ENCODE data around the gene PRR13.

The PRR13 gene

GRCh38 chr12:53467880-53468279 is 26.3 kb downstream of the PRR13 start:
- H3K4me3 ChIP-seq (ENCODE audit: low read depth, low read length), result no peak overlapping the region
- no peak for TF ChIP-seq CTCF (IDR thresholded peaks at IDR 0.05; ENCODE audit: borderline replicate concordance, insufficient read depth, low read depth, low read length)

- H3K4me3 ChIP-seq (ENCODE audit: low read depth, low read length), result no peak overlapping the region
- TF ChIP-seq CTCF (IDR thresholded peaks at IDR 0.05; ENCODE audit: borderline replicate concordance, insufficient read depth, low read depth, low read length), result no peak
Measured at GRCh38 chr12:53468282-53468681, 26.7 kb downstream of the PRR13 start.

DNA sequence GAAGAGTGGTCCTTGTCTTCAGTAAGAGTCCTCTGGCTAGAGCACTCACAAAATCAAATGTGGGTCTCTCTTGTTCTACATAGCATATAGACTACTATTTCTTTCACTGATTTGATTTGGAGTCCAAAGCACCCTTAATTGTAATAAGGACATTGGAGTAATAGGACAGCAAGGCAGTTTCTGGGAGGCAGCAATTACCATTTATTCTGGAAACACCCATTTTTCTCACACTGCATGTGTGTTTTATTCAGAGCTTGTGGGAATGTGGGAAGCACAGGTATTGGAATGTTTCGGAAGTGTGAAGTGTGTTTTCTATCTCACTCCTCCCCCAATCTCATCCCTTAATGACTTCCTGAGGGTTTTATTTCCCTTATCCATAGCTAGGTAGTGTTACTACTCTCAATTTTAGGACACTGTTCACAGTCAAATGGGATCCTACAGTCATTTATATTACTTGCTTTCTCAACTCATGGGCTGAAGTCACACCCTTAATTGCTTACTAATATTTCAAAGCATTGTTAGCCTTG is 30.6 kb downstream of the PRR13 start:
- H3K4me3 ChIP-seq (ENCODE audit: low read depth, low read length), result no peak overlapping the region
- no peak for TF ChIP-seq CTCF (IDR thresholded peaks at IDR 0.05; ENCODE audit: borderline replicate concordance, insufficient read depth, low read depth, low read length)

- TF ChIP-seq CTCF (IDR thresholded peaks at IDR 0.05; ENCODE audit: borderline replicate concordance, insufficient read depth, low read depth, low read length), result no peak
- no peak overlapping the region for H3K4me3 ChIP-seq (ENCODE audit: low read depth, low read length)
Measured at GRCh38 chr12:53474077-53474476, 32.5 kb downstream of the PRR13 start.

DNA sequence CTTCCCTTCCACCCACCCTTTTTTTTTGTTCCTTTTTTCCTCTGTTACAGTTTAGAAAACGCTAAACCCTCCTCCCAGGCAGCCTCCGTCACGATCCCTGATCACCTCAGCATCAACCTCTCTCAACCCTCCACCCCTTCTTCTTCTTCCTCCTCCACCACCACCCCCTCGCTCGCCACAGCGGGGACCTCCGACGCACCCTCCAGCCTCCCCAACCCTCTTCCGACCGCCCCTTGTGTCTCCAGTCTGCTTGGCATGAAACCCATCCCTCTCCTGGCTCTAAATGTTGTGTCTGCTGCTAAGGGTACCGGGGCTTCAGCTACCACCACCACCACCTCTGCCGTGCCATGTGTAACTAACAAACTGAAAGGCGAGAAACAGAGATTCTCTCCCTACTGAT is 33.3 kb downstream of the PRR13 start:
- no peak for TF ChIP-seq CTCF (IDR thresholded peaks at IDR 0.05; ENCODE audit: borderline replicate concordance, insufficient read depth, low read depth, low read length)
- H3K4me3 ChIP-seq (ENCODE audit: low read depth, low read length), result no peak overlapping the region

DNA sequence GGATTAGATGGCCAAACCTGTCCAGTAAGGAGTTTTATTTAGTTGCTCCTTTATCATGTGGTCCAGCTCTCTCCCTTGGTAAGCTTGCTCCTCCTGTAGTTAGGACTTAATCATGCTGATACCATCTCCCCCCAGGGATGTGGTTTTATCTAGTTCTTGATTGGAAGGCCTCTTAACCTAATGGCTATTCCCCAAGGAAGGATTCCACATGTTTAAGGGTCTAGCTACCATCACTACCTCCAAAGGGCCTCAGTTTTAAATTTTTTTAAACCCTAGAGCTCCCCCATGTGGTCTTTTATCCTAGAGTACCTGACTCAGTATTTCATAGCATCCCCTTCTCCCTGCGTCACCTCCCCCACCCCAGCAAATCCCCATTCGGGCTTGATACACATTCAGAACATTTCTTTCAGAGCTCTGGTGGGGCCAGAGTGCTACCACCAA is 35.3 kb downstream of the PRR13 start:
- no peak overlapping the region for H3K4me3 ChIP-seq (ENCODE audit: low read depth, low read length)
- TF ChIP-seq CTCF (IDR thresholded peaks at IDR 0.05; ENCODE audit: borderline replicate concordance, insufficient read depth, low read depth, low read length), result no peak; the same call in 1 of the 2 replicates

DNA sequence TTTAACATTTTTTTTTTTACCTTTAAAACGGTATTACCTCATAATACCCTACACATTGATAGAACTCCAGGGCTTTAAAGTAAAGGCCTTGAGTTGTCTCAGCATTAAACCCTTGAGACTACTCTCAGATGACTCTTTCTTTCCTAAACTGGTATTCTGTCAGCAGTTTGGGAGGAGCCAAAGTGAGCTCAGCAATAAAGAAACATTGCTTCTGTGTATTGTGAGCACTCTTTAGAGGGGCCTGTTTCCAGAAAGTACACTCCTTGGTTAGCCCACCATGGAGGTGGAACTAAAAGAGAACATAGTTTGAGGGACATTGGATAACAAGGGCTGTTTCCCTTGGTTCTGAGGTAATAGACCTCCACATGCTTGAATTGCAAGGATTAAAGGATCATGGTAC is 37.3 kb downstream of the PRR13 start:
- H3K4me3 ChIP-seq (ENCODE audit: low read depth, low read length), result no peak overlapping the region
- TF ChIP-seq CTCF (IDR thresholded peaks at IDR 0.05; ENCODE audit: borderline replicate concordance, insufficient read depth, low read depth, low read length), result no peak
